GM23338 (cell line): Measurements from ENCODE around the gene MYL5. TPM values are rescaled to one million over a fixed set of nuclear protein-coding genes. Genes with fewer than 3 reads are reported as not detected.

ENCODE experiments used
- ATAC-seq: fragments of 200-7000 bp; cut with Tn5 transposase; 3 replicates; pipeline ENCODE4 v1.9.1; 2020
- DNase-seq: peaks from one replicate; pipeline ENCODE4 v3.0.0-alpha.2; 2015; ENCODE audit warnings: low spot score
- H2AFZ ChIP-seq: fragments of 200-600 bp; sonication (generic); 2 replicates; pipeline ENCODE4 v1.8.0; 2016; ENCODE audit warnings: antibody characterized with exemption, mild to moderate bottlenecking, moderate library complexity
- H3F3A ChIP-seq: fragments of 200-600 bp; sonication (generic); replicated peaks from 2 replicates; pipeline ENCODE4 v1.8.0; 2017; ENCODE audit warnings: antibody characterized with exemption, mixed run types, low read depth
- H3K27ac ChIP-seq: fragments of 200-600 bp; sonication (generic); 2 replicates; pipeline ENCODE4 v1.6.1; 2016; ENCODE audit warnings: low read depth
- H3K27me3 ChIP-seq: fragments of 200-600 bp; sonication (generic); 2 replicates; pipeline ENCODE4 v1.8.0; 2016; ENCODE audit warnings: mild to moderate bottlenecking, mixed run types, moderate library complexity; ENCODE audit not compliant: insufficient read depth
- H3K36me3 ChIP-seq: fragments of 200-600 bp; sonication (generic); 2 replicates; pipeline ENCODE4 v1.8.0; 2016; ENCODE audit warnings: mild to moderate bottlenecking; ENCODE audit not compliant: insufficient read depth
- H3K4me1 ChIP-seq: fragments of 200-600 bp; sonication (generic); 2 replicates; pipeline ENCODE4 v1.8.0; 2016; ENCODE audit warnings: mild to moderate bottlenecking, moderate library complexity; ENCODE audit not compliant: insufficient read depth
- H3K4me2 ChIP-seq: fragments of 200-600 bp; sonication (generic); 2 replicates; pipeline ENCODE4 v1.7.1; 2017; ENCODE audit warnings: mixed run types
- H3K4me3 ChIP-seq: fragments of 200-600 bp; sonication (generic); 2 replicates; pipeline ENCODE4 v1.6.1; 2016; ENCODE audit warnings: mixed run types
- H3K79me2 ChIP-seq: fragments of 200-600 bp; sonication (generic); replicated peaks from 2 replicates; pipeline ENCODE4 v1.8.0; 2017; ENCODE audit warnings: mild to moderate bottlenecking; ENCODE audit not compliant: insufficient read depth
- H3K9me2 ChIP-seq: fragments of 200-600 bp; sonication (generic); 2 replicates; pipeline ENCODE4 v1.8.0; 2017; ENCODE audit not compliant: insufficient read depth
- H4K20me1 ChIP-seq: fragments of 200-600 bp; sonication (generic); replicated peaks from 2 replicates; pipeline ENCODE4 v1.8.0; 2017; ENCODE audit warnings: mild to moderate bottlenecking; ENCODE audit not compliant: insufficient read depth
- H3K27ac Mint-ChIP-seq: 2 replicates; pipeline ENCODE4 v1.8.0; 2020; ENCODE audit warnings: inconsistent platforms, mild to moderate bottlenecking, moderate library complexity, mixed read lengths
- H3K27me3 Mint-ChIP-seq: 3 replicates; pipeline ENCODE4 v1.8.0; 2022; ENCODE audit warnings: low read depth, mild to moderate bottlenecking, moderate library complexity, mixed read lengths, inconsistent platforms; ENCODE audit not compliant: insufficient read depth, poor library complexity
- H3K36me3 Mint-ChIP-seq: 3 replicates; pipeline ENCODE4 v1.8.0; 2021; ENCODE audit warnings: low read depth, mild to moderate bottlenecking, inconsistent platforms, moderate library complexity, mixed read lengths
- H3K4me1 Mint-ChIP-seq: 3 replicates; pipeline ENCODE4 v1.8.0; 2020; ENCODE audit warnings: mild to moderate bottlenecking, inconsistent platforms, mixed read lengths
- H3K4me3 Mint-ChIP-seq: 3 replicates; pipeline ENCODE4 v1.8.0; 2021; ENCODE audit warnings: moderate library complexity, mild to moderate bottlenecking, inconsistent platforms, mixed read lengths
- H3K9me3 Mint-ChIP-seq: 3 replicates; pipeline ENCODE4 v1.8.0; 2020; ENCODE audit warnings: moderate library complexity, mild to moderate bottlenecking, inconsistent platforms, mixed read lengths
- EZH2 ChIP-seq: fragments of 200-600 bp; sonication (generic); IDR thresholded peaks from one replicate; pipeline ENCODE4 v1.8.0; 2017; ENCODE audit warnings: antibody characterized with exemption, mild to moderate bottlenecking, low read depth; ENCODE audit not compliant: unreplicated experiment
- EZH2phosphoT487 ChIP-seq: fragments of 200-600 bp; sonication (generic); IDR thresholded peaks from one replicate; pipeline ENCODE4 v1.8.1; 2018; ENCODE audit warnings: antibody characterized with exemption; ENCODE audit not compliant: unreplicated experiment
- POLR2AphosphoS5 ChIP-seq: IDR thresholded peaks from 2 replicates; pipeline ENCODE4 v1.6.1; 2016; ENCODE audit warnings: antibody characterized with exemption, low read depth
- ZNF114 ChIP-seq: fragments of 250-450 bp; sonication (Bioruptor Pico); IDR thresholded peaks from 2 replicates; pipeline ENCODE4 v1.5.0; 2020; ENCODE audit warnings: mild to moderate bottlenecking, moderate library complexity
- polyA plus RNA-seq: library from polyadenylated mRNA; unstranded; fragments of >200 nt; fragmentation: Nextera tagmentation; extraction: Ambion mirVana; gene quantifications from 2 replicates; pipeline ENCODE4 v1.2.1, GENCODE V29; 2016
- total RNA-seq: library from RNA; depleted of rRNA; stranded (reverse); fragments of >200 nt; shearing (Covaris generic); gene quantifications from 2 replicates; pipeline ENCODE4 v1.2.3, GENCODE V29; 2014
- TF ChIP-seq, protein P1 (sequence below): fragments of 250-450 bp; sonication (Bioruptor Pico); IDR thresholded peaks from 2 replicates; pipeline ENCODE4 v1.5.0; 2020; ENCODE audit warnings: mild to moderate bottlenecking, moderate library complexity
- TF ChIP-seq, protein P2 (sequence below), 2 experiments: fragments of 200-600 bp in 1 of 2; sonication (generic) in 1 of 2; conservative IDR thresholded peaks; 2 replicates each; pipeline versions ENCODE4 v1.5.1 to v1.6.1; 2016 to 2017; ENCODE audit warnings: antibody characterized with exemption in 2 of 2, low read depth in 2 of 2, mild to moderate bottlenecking in 2 of 2, moderate library complexity in 1 of 2
- TF ChIP-seq, protein P3 (sequence below): IDR thresholded peaks from 2 replicates; pipeline ENCODE4 v1.6.1; 2016; ENCODE audit warnings: antibody characterized with exemption

Gene MYL5
- total and polyA plus RNA-seq, 2 experiments from 2014 or later: 3.0 to 4.4 TPM

DNA sequence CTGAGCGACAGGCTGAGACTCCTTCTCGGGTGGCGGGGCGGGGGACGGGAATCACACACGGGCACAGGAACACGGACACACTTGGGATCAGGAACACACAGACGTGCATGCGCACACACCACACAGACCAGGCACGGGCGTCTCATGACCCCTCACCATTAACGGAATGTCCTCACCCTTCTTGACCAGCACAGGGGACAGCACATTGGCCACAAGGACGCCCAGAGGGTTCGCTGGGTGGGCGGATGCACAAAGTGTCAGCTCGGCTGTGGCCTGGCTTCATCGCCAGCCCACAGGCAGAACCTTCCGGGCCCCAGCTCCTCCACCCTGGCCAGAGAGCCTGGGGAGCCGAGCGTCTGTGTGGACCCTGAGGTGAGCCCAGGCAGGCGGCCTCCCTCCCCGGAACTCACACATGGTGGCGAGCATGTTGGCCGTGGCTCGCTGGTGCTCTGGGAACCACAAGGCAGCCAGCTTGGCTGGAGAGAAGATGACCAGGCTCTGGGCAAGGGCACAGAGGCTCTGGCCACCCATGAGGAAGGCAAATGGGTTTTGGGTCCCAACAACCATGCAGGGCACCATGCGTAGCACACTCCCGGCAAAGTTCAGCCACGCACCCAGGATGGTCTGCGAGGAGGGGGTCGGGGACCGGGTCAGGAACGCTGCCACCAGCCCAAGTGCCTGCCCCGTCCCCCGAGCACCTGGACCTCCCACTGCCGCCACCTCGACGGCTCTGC, 11.5 kb downstream of the MYL5 start:
- Mint-ChIP-seq H3K4me1 (peaks cover 19% of the 10 kb centered on the region), H3K27me3 (peaks cover 8% of the 10 kb centered on the region), H3K27ac (no peak overlapping the region), H3K9me3 (no peaks in the 10 kb centered on the region; the same call in 1 of the 3 replicates), H3K4me3 (no peak overlapping the region), H3K36me3 (no peaks in the 10 kb centered on the region; the same call in 2 of the 3 replicates)
- Histone ChIP-seq H3K9me2 (no peaks in the 10 kb centered on the region), H3K4me3 (no peak overlapping the region), H3K27me3 (no peaks in the 10 kb centered on the region), H3K79me2 (no peaks in the 10 kb centered on the region), H4K20me1 (no peaks in the 10 kb centered on the region), H2AFZ (no peak overlapping the region), H3K4me1 (peaks cover 8% of the 10 kb centered on the region), H3F3A (peaks cover 10% of the 10 kb centered on the region; the same call in 1 of the 2 replicates), H3K36me3 (no peaks in the 10 kb centered on the region), H3K27ac (no peak overlapping the region), H3K4me2 (no peak overlapping the region)
- ATAC-seq (no peak), DNase-seq (no peak)
- TF ChIP-seq POLR2AphosphoS5 (no peak), EZH2 (no peak), EZH2phosphoT487 (no peak), ZNF114 (no peak)
- TF ChIP-seq, protein P1, sequence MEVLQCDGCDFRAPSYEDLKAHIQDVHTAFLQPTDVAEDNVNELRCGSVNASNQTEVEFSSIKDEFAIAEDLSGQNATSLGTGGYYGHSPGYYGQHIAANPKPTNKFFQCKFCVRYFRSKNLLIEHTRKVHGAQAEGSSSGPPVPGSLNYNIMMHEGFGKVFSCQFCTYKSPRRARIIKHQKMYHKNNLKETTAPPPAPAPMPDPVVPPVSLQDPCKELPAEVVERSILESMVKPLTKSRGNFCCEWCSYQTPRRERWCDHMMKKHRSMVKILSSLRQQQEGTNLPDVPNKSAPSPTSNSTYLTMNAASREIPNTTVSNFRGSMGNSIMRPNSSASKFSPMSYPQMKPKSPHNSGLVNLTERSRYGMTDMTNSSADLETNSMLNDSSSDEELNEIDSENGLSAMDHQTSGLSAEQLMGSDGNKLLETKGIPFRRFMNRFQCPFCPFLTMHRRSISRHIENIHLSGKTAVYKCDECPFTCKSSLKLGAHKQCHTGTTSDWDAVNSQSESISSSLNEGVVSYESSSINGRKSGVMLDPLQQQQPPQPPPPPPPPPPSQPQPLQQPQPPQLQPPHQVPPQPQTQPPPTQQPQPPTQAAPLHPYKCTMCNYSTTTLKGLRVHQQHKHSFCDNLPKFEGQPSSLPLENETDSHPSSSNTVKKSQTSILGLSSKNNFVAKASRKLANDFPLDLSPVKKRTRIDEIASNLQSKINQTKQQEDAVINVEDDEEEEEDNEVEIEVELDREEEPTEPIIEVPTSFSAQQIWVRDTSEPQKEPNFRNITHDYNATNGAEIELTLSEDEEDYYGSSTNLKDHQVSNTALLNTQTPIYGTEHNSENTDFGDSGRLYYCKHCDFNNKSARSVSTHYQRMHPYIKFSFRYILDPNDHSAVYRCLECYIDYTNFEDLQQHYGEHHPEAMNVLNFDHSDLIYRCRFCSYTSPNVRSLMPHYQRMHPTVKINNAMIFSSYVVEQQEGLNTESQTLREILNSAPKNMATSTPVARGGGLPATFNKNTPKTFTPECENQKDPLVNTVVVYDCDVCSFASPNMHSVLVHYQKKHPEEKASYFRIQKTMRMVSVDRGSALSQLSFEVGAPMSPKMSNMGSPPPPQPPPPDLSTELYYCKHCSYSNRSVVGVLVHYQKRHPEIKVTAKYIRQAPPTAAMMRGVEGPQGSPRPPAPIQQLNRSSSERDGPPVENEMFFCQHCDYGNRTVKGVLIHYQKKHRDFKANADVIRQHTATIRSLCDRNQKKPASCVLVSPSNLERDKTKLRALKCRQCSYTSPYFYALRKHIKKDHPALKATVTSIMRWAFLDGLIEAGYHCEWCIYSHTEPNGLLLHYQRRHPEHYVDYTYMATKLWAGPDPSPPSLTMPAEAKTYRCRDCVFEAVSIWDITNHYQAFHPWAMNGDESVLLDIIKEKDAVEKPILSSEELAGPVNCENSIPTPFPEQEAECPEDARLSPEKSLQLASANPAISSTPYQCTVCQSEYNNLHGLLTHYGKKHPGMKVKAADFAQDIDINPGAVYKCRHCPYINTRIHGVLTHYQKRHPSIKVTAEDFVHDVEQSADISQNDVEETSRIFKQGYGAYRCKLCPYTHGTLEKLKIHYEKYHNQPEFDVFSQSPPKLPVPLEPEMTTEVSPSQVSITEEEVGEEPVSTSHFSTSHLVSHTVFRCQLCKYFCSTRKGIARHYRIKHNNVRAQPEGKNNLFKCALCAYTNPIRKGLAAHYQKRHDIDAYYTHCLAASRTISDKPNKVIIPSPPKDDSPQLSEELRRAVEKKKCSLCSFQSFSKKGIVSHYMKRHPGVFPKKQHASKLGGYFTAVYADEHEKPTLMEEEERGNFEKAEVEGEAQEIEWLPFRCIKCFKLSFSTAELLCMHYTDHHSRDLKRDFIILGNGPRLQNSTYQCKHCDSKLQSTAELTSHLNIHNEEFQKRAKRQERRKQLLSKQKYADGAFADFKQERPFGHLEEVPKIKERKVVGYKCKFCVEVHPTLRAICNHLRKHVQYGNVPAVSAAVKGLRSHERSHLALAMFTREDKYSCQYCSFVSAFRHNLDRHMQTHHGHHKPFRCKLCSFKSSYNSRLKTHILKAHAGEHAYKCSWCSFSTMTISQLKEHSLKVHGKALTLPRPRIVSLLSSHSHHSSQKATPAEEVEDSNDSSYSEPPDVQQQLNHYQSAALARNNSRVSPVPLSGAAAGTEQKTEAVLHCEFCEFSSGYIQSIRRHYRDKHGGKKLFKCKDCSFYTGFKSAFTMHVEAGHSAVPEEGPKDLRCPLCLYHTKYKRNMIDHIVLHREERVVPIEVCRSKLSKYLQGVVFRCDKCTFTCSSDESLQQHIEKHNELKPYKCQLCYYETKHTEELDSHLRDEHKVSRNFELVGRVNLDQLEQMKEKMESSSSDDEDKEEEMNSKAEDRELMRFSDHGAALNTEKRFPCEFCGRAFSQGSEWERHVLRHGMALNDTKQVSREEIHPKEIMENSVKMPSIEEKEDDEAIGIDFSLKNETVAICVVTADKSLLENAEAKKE (CRISPR knock-in tag): no peak
- TF ChIP-seq, protein P2, sequence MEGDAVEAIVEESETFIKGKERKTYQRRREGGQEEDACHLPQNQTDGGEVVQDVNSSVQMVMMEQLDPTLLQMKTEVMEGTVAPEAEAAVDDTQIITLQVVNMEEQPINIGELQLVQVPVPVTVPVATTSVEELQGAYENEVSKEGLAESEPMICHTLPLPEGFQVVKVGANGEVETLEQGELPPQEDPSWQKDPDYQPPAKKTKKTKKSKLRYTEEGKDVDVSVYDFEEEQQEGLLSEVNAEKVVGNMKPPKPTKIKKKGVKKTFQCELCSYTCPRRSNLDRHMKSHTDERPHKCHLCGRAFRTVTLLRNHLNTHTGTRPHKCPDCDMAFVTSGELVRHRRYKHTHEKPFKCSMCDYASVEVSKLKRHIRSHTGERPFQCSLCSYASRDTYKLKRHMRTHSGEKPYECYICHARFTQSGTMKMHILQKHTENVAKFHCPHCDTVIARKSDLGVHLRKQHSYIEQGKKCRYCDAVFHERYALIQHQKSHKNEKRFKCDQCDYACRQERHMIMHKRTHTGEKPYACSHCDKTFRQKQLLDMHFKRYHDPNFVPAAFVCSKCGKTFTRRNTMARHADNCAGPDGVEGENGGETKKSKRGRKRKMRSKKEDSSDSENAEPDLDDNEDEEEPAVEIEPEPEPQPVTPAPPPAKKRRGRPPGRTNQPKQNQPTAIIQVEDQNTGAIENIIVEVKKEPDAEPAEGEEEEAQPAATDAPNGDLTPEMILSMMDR (conservative IDR thresholded peaks at IDR 0.05; ENCODE audit: low read depth in 2 of 2): no peak
- TF ChIP-seq, protein P3, sequence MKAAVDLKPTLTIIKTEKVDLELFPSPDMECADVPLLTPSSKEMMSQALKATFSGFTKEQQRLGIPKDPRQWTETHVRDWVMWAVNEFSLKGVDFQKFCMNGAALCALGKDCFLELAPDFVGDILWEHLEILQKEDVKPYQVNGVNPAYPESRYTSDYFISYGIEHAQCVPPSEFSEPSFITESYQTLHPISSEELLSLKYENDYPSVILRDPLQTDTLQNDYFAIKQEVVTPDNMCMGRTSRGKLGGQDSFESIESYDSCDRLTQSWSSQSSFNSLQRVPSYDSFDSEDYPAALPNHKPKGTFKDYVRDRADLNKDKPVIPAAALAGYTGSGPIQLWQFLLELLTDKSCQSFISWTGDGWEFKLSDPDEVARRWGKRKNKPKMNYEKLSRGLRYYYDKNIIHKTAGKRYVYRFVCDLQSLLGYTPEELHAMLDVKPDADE: no peak
